DOHH2 (cell line): Measurements from ENCODE around the gene ARHGAP6.

ENCODE experiments used
- EZH2phosphoT487 ChIP-seq: fragments of 200-600 bp; sonication (generic); IDR thresholded peaks from 2 replicates; pipeline ENCODE4 v1.6.1; 2017; ENCODE audit warnings: borderline replicate concordance, mild to moderate bottlenecking, antibody characterized with exemption, low read length, moderate library complexity, mixed read lengths
- TF ChIP-seq, protein P1 (sequence below): fragments of 200-600 bp; sonication (generic); IDR thresholded peaks from one replicate; pipeline ENCODE4 v1.5.1; 2014; ENCODE audit warnings: antibody characterized with exemption, mild to moderate bottlenecking, low read depth, low read length; ENCODE audit not compliant: poor library complexity, severe bottlenecking

DNA sequence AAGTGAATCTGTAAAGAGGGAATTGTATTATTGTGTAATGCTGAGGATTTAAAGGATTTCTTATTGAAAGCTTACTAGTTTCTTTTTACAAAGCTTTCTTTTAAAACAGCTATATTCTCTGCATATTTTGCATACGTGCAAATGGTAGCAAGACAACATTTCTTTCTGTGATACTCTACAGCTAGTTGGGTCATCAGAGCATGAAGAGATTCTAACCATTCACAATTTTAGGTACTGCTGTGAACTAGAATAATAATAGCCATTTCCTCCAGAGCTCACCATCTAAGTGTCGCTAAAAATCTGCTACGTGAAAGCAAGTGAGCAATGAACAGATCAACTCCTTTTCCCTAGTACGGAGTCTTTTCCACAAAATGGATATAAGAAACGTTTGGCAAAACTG lies 37.3 kb downstream of the ARHGAP6 start:
- TF ChIP-seq, protein P1, sequence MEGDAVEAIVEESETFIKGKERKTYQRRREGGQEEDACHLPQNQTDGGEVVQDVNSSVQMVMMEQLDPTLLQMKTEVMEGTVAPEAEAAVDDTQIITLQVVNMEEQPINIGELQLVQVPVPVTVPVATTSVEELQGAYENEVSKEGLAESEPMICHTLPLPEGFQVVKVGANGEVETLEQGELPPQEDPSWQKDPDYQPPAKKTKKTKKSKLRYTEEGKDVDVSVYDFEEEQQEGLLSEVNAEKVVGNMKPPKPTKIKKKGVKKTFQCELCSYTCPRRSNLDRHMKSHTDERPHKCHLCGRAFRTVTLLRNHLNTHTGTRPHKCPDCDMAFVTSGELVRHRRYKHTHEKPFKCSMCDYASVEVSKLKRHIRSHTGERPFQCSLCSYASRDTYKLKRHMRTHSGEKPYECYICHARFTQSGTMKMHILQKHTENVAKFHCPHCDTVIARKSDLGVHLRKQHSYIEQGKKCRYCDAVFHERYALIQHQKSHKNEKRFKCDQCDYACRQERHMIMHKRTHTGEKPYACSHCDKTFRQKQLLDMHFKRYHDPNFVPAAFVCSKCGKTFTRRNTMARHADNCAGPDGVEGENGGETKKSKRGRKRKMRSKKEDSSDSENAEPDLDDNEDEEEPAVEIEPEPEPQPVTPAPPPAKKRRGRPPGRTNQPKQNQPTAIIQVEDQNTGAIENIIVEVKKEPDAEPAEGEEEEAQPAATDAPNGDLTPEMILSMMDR = no peak
- no peak for TF ChIP-seq EZH2phosphoT487
